Ishikawa (cell line): ENCODE data around the gene ZNF134.

Experiments
- CEBPB ChIP-seq: IDR thresholded peaks from 2 replicates; pipeline ENCODE4 v1.6.1; 2012
- CREB1 ChIP-seq: IDR thresholded peaks from 2 replicates; pipeline ENCODE4 v1.6.1; 2012; ENCODE audit warnings: low read depth
- EGR1 ChIP-seq: IDR thresholded peaks from 2 replicates; pipeline ENCODE4 v1.6.1; 2012
- EP300 ChIP-seq: IDR thresholded peaks from 2 replicates; pipeline ENCODE4 v1.6.1; 2012; ENCODE audit warnings: borderline replicate concordance
- FOXM1 ChIP-seq: IDR thresholded peaks from 2 replicates; pipeline ENCODE4 v1.6.1; 2012; ENCODE audit warnings: low read depth, borderline replicate concordance
- MAX ChIP-seq: IDR thresholded peaks from 2 replicates; pipeline ENCODE4 v1.6.1; 2012
- NFIC ChIP-seq: IDR thresholded peaks from 2 replicates; pipeline ENCODE4 v1.6.1; 2012
- RAD21 ChIP-seq: IDR thresholded peaks from 2 replicates; pipeline ENCODE4 v1.6.1; 2012; ENCODE audit warnings: low read depth
- REST ChIP-seq: IDR thresholded peaks from 2 replicates; pipeline ENCODE4 v1.6.1; 2012; ENCODE audit warnings: low read depth, mild to moderate bottlenecking
- TAF1 ChIP-seq: IDR thresholded peaks from 2 replicates; pipeline ENCODE4 v1.6.1; 2012; ENCODE audit warnings: low read depth, mild to moderate bottlenecking
- TCF12 ChIP-seq: IDR thresholded peaks from 2 replicates; pipeline ENCODE4 v1.6.1; 2012; ENCODE audit warnings: low read depth
- TEAD4 ChIP-seq: IDR thresholded peaks from 2 replicates; pipeline ENCODE4 v1.6.1; 2012
- USF1 ChIP-seq: IDR thresholded peaks from 2 replicates; pipeline ENCODE4 v1.6.1; 2012
- YY1 ChIP-seq: IDR thresholded peaks from 2 replicates; pipeline ENCODE4 v1.6.1; 2012; ENCODE audit warnings: low read depth
- ZBTB7A ChIP-seq: IDR thresholded peaks from 2 replicates; pipeline ENCODE4 v1.6.1; 2012; ENCODE audit warnings: low read depth

ZNF134 gene

GRCh38 chr19:57620673-57621348, 6.8 kb downstream of the ZNF134 start:
- TF ChIP-seq YY1 (no peak), TCF12 (peak; percentile 56; the same call in 1 of the 2 replicates), EP300 (no peak), TEAD4 (no peak)

GRCh38 chr19:57623091-57623490, 9.0 kb downstream of the ZNF134 start:
- TF ChIP-seq TAF1 (no peak), ZBTB7A (no peak), RAD21 (no peak), TEAD4 (no peak), YY1 (no peak), NFIC (no peak), TCF12 (no peak), FOXM1 (no peak), CREB1 (no peak), CEBPB (no peak), MAX (no peak), EGR1 (no peak), USF1 (no peak), EP300 (no peak), REST (no peak)

GRCh38 chr19:57632987-57633831, 19.2 kb downstream of the ZNF134 start, which contains the start of gene ZNF211:
Gene ZNF211, plus strand, starts transcription at chr19:57633168. Its CDS starts 179 bp downstream, at chr19:57633347.
- TF ChIP-seq CEBPB: 0 out of 2 replicates have a peak, but pooled peaks have one; percentile 7
- TF ChIP-seq YY1: no peak
- TF ChIP-seq NFIC: peak; percentile 54; the same call in 1 of the 2 replicates
- TF ChIP-seq TCF12: 0 out of 2 replicates have a peak, but pooled peaks have one; percentile 30
- TF ChIP-seq REST: no peak
- peak; percentile 48; the same call in 1 of the 2 replicates for TF ChIP-seq CREB1
- 0 out of 2 replicates have a peak, but pooled peaks have one; percentile 26 for TF ChIP-seq TAF1

- TF ChIP-seq FOXM1: no peak
- no peak for TF ChIP-seq TEAD4
- no peak for TF ChIP-seq NFIC
- no peak for TF ChIP-seq EP300
- no peak for TF ChIP-seq CREB1
- TF ChIP-seq TAF1: no peak
- no peak for TF ChIP-seq CEBPB
- no peak for TF ChIP-seq TCF12
- TF ChIP-seq USF1: no peak
- TF ChIP-seq EGR1: no peak
- no peak for TF ChIP-seq ZBTB7A
- no peak for TF ChIP-seq YY1
- TF ChIP-seq REST: no peak
- TF ChIP-seq RAD21: no peak
- TF ChIP-seq MAX: no peak
Observed at GRCh38 chr19:57633832-57634131, 19.7 kb downstream of the ZNF134 start.
